Measurements from ENCODE around the gene FOXC2. TPM values are rescaled to one million over a fixed set of nuclear protein-coding genes. Genes with fewer than 3 reads are reported as not detected.

The FOXC2 gene
- total and polyA plus RNA-seq, 2 donors (not counting 1 experiment from before 2014, with no cell fraction given), result not detected

- H3K27me3 Mint-ChIP-seq, result peaks cover 72% of the 10 kb centered on the region
- Histone ChIP-seq H3K9me3 (ENCODE audit: control extremely low read depth in 1 of 3, control insufficient read depth in 2 of 3, insufficient read depth in 1 of 3, low read length in 2 of 3) (peaks cover 0 to 4% (median 0%) of the 10 kb centered on the region in 3 donors), H2AFZ (ENCODE audit: insufficient read depth, low read depth, low read length, poor library complexity, severe bottlenecking) (peak overlapping the region; percentile 41), H3K4me1 (ENCODE audit: control insufficient read depth in 2 of 2, insufficient read depth in 2 of 2, low read length in 2 of 2) (peaks cover 14% of the 10 kb centered on the region in 2 donors), H3K9ac (ENCODE audit: low read length) (peak overlapping the region; percentile 39), H3K27ac (ENCODE audit: low read length in 2 of 2) (no peak overlapping the region), H3K36me3 (replicated peaks in 1 of 2; ENCODE audit: control extremely low read depth in 1 of 2, control insufficient read depth in 1 of 2, extremely low read depth in 1 of 2, insufficient read depth in 2 of 2, low read length in 1 of 2) (no peaks in the 10 kb centered on the region), H4K20me1 (ENCODE audit: control insufficient read depth, insufficient read depth, low read length, poor library complexity, severe bottlenecking) (no peaks in the 10 kb centered on the region), H3K4me2 (replicated peaks; ENCODE audit: low read depth, low read length, poor library complexity, severe bottlenecking) (peak overlapping the region; percentile 70), H3K79me2 (ENCODE audit: control insufficient read depth, insufficient read depth, low read length) (no peaks in the 10 kb centered on the region), H3K4me3 (ENCODE audit: control extremely low read depth in 1 of 5, extremely low read depth in 1 of 5, insufficient read depth in 1 of 5, low read depth in 2 of 5, low read length in 4 of 5) (peak overlapping the region; percentile 17 to 50 (median 38)), H3K27me3 (replicated peaks in 1 of 4; ENCODE audit: control extremely low read depth in 1 of 4, control insufficient read depth in 3 of 4, insufficient read depth in 4 of 4, low read length in 3 of 4) (peaks cover 0 to 70% (median 32%) of the 10 kb centered on the region in 4 experiments)
- ChIA-PET CTCF (interaction anchor here (0.8 kb wide), 1 partner anchor 11 kb away, joined by 4 read pairs; no protein-coding TSS in a partner anchor), POLR2A (no interaction called here)
- H3K4me1 Mint-ChIP-seq, result peaks cover 20% of the 10 kb centered on the region
- no peak overlapping the region for H3K27ac Mint-ChIP-seq
- no peaks in the 10 kb centered on the region for H3K9me3 Mint-ChIP-seq (ENCODE audit: insufficient read depth)
- intact Hi-C loops (cut with micrococcal nuclease), result no loop called here
- ATAC-seq (ENCODE audit: low read depth) (no peak), DNase-seq (peak; percentile 54)
- no peak for TF ChIP-seq CTCF (IDR thresholded peaks at IDR 0.05)
- TF ChIP-seq EZH2 (IDR thresholded peaks at IDR 0.05; ENCODE audit: borderline replicate concordance, insufficient read depth, low read depth, low read length, poor library complexity, severe bottlenecking), result no peak
- WGBS (ENCODE audit: insufficient coverage), result 4% methylated on average over 39 of the region's 54 CpGs
- peak overlapping the region; percentile 82 for H3K4me3 Mint-ChIP-seq
Measured at GRCh38 chr16:86575754-86576557, 9.3 kb downstream of the FOXC2 start.
